HL-60 (cell line): ENCODE data around the gene C11orf97.

Experiments used
- CTCF ChIP-seq: IDR thresholded peaks from one replicate; pipeline ENCODE4 v1.5.1; 2011; ENCODE audit warnings: low read length, control low read depth, inconsistent platforms; ENCODE audit not compliant: insufficient read depth
- POLR2AphosphoS5 ChIP-seq: IDR thresholded peaks from 2 replicates; pipeline ENCODE4 v1.6.1; 2012; ENCODE audit warnings: low read depth
- REST ChIP-seq: IDR thresholded peaks from 2 replicates; pipeline ENCODE4 v1.6.1; 2012; ENCODE audit warnings: low read depth; ENCODE audit not compliant: insufficient replicate concordance
- SPI1 ChIP-seq: IDR thresholded peaks from 2 replicates; pipeline ENCODE4 v1.6.1; 2012; ENCODE audit warnings: low read depth, mild to moderate bottlenecking, borderline replicate concordance

DNA sequence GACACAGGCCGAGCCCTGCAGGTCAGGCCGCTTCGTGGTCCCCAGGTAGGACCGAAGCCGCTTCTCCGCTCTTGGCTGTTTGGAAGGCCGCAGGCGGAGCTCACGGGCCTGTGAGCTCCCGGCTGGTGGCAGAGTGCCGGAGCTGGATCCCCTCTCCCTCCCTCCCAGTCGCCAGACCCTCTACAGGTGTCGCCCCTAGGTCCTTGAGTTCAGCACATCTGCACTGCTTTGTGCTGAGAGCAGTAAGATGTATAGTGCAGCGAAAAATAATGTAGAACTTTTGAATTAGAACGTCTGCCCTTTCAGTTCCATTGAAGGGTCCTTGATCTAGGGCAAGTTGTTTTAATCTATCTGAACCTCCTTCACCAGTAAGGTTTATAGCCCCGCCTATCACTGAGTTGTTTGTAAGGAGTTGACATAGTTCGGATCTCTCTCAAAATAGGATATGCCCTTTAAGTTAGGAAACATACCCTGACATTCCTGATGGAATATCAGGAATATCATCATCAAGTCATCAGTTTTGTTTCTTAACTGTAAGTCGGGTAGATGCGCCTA, 18.1 kb upstream of the C11orf97 start:
- TF ChIP-seq POLR2AphosphoS5 (no peak), CTCF (no peak), REST (no peak), SPI1 (no peak)
